ENCODE results near the gene IFNAR1.

The IFNAR1 gene

DNA sequence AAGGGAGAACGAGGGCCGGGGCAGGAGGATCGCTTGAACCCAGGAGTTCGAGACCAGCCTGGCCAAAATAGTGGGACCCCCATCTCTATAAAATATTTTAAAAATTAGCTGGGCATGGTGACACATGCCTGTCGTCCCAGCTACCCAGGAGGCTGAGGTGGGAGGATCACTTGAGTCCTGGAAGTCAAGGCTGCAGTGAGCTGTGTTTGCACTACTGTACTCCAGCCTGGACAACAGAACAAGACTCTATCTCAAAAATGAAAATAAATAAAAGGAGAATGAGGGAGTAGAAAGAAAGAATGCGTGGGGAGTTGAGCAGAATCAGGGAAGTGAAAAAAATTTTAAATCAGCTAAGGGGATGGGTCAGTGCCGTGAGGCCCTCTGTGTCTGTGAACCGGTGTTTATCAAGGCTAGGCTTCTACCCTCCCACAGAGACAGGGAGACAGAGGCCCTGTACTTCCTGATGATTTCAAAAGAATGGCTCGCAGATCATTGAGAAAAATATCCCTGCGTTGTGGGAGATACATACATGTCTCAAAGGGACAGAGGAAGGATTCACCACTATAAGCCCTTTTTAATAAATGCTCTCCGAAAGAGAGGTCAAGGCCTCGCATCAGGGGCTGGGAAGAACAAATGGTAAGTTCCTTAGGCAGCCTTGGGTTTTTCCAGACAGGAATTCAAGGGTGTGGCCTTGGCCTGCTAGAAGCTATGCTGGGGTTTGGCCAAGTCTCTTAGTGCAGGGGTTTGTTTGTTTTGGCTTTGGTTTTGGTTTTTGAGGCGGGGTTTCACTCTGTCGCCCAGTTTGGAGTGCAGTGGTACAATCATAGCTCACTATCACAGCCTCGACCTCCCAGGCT, 37.9 kb upstream of the IFNAR1 start:
- H3K36me3 ChIP-seq (ENCODE audit: insufficient read depth, low read length) = peaks cover 5% of the 10 kb centered on the region; the same call in 1 of the 2 replicates
- TF ChIP-seq EZH2phosphoT487 (IDR thresholded peaks at IDR 0.05; ENCODE audit: borderline replicate concordance) = no peak
- TF ChIP-seq, protein P1, sequence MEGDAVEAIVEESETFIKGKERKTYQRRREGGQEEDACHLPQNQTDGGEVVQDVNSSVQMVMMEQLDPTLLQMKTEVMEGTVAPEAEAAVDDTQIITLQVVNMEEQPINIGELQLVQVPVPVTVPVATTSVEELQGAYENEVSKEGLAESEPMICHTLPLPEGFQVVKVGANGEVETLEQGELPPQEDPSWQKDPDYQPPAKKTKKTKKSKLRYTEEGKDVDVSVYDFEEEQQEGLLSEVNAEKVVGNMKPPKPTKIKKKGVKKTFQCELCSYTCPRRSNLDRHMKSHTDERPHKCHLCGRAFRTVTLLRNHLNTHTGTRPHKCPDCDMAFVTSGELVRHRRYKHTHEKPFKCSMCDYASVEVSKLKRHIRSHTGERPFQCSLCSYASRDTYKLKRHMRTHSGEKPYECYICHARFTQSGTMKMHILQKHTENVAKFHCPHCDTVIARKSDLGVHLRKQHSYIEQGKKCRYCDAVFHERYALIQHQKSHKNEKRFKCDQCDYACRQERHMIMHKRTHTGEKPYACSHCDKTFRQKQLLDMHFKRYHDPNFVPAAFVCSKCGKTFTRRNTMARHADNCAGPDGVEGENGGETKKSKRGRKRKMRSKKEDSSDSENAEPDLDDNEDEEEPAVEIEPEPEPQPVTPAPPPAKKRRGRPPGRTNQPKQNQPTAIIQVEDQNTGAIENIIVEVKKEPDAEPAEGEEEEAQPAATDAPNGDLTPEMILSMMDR (conservative IDR thresholded peaks at IDR 0.05; ENCODE audit: low read length) = no peak
- no peaks in the 10 kb centered on the region for H4K20me1 ChIP-seq (ENCODE audit: insufficient read depth, low read length, poor library complexity, severe bottlenecking)
- H2AFZ ChIP-seq (ENCODE audit: low read length) = no peak overlapping the region
- H3K9me2 ChIP-seq (replicated peaks; ENCODE audit: low read depth, low read length) = no peaks in the 10 kb centered on the region
- H3F3A ChIP-seq (ENCODE audit: low read depth) = no peaks in the 10 kb centered on the region
- no peaks in the 10 kb centered on the region for H3K79me2 ChIP-seq (ENCODE audit: insufficient read depth, low read length)
- no peak overlapping the region for H3K4me3 ChIP-seq (ENCODE audit: low read length, poor library complexity, severe bottlenecking)
- H3K9ac ChIP-seq (ENCODE audit: low read depth, low read length, poor library complexity, severe bottlenecking) = no peak overlapping the region
- no peaks in the 10 kb centered on the region for H3K9me3 ChIP-seq (ENCODE audit: insufficient read depth, low read depth, low read length)
- no peaks in the 10 kb centered on the region for H3K4me1 ChIP-seq (ENCODE audit: insufficient read depth, low read length, poor library complexity, severe bottlenecking)
- H3K27me3 ChIP-seq (ENCODE audit: insufficient read depth, low read length, poor library complexity, severe bottlenecking) = no peaks in the 10 kb centered on the region
- H3K4me2 ChIP-seq (ENCODE audit: low read depth, low read length, poor library complexity, severe bottlenecking) = no peak overlapping the region

DNA sequence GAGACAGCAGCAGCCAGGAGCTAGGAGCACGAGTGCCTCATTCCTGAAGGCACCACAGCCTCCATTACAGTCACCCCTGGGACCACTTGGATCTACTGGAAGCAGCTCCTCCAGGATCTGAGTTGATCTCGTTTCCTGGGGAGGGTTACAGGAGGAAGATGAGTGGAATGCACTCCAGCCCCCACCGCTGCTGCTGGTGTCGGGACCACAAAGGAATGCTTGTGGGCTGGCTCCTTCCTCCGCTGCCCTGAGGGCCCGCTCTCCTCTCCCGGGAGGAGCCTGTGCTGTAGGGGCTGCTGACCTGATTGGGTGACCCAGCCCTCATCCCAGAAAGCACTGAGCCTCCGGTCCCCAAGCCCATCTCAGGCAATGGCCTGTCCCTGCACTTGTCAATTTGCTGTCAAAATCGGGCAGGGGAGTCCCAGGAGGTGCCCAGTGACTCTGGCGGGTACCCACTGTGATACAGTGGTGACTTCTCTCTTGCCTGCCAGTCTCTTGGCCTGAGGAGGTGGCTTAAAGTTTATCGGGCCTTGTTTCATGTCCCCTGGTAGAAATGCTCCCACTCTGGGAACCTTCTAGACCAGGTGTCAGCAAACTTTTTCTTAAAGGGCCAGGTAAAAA, 35.5 kb upstream of the IFNAR1 start:
- H3K9me3 ChIP-seq (ENCODE audit: insufficient read depth, low read depth, low read length) = no peaks in the 10 kb centered on the region
- H3K9me2 ChIP-seq (replicated peaks; ENCODE audit: low read depth, low read length) = no peaks in the 10 kb centered on the region
- no peak overlapping the region for H3K4me2 ChIP-seq (ENCODE audit: low read depth, low read length, poor library complexity, severe bottlenecking)
- no peak overlapping the region for H3K9ac ChIP-seq (ENCODE audit: low read depth, low read length, poor library complexity, severe bottlenecking)
- TF ChIP-seq, protein P1 (conservative IDR thresholded peaks at IDR 0.05; ENCODE audit: low read length) = no peak
- TF ChIP-seq EZH2phosphoT487 (IDR thresholded peaks at IDR 0.05; ENCODE audit: borderline replicate concordance) = no peak
- no peaks in the 10 kb centered on the region for H3K36me3 ChIP-seq (ENCODE audit: insufficient read depth, low read length)
- H3K79me2 ChIP-seq (ENCODE audit: insufficient read depth, low read length) = no peaks in the 10 kb centered on the region
- no peaks in the 10 kb centered on the region for H3F3A ChIP-seq (ENCODE audit: low read depth)
- no peak overlapping the region for H3K4me3 ChIP-seq (ENCODE audit: low read length, poor library complexity, severe bottlenecking)
- no peak overlapping the region for H2AFZ ChIP-seq (ENCODE audit: low read length)
- no peaks in the 10 kb centered on the region for H3K27me3 ChIP-seq (ENCODE audit: insufficient read depth, low read length, poor library complexity, severe bottlenecking)
- H4K20me1 ChIP-seq (ENCODE audit: insufficient read depth, low read length, poor library complexity, severe bottlenecking) = no peaks in the 10 kb centered on the region
- no peaks in the 10 kb centered on the region for H3K4me1 ChIP-seq (ENCODE audit: insufficient read depth, low read length, poor library complexity, severe bottlenecking)

DNA sequence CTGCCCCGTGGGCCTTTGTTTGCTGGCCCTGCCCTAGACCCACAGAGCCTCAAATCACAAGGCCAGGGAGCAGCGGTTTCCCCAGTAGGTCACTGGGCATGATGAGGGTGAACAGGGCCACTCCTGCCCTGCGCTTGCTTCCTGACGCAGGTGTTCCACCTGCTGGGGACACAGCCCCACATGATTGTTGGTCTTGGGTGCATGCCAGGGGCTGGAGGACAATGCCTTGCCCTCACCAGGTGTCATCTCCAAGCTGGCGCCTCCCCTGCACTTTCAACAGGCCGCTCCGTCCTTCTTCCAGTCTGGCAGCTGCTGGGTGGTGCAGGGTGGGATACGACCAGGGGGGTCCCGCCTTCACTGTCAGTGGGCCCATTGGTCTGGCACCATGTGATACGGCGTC, 34.3 kb upstream of the IFNAR1 start:
- Histone ChIP-seq H3F3A (ENCODE audit: low read depth) (no peaks in the 10 kb centered on the region), H4K20me1 (ENCODE audit: insufficient read depth, low read length, poor library complexity, severe bottlenecking) (no peaks in the 10 kb centered on the region), H3K79me2 (ENCODE audit: insufficient read depth, low read length) (no peaks in the 10 kb centered on the region), H3K4me2 (ENCODE audit: low read depth, low read length, poor library complexity, severe bottlenecking) (no peak overlapping the region), H3K9me2 (replicated peaks; ENCODE audit: low read depth, low read length) (no peaks in the 10 kb centered on the region), H3K4me1 (ENCODE audit: insufficient read depth, low read length, poor library complexity, severe bottlenecking) (no peaks in the 10 kb centered on the region), H2AFZ (ENCODE audit: low read length) (no peak overlapping the region), H3K4me3 (ENCODE audit: low read length, poor library complexity, severe bottlenecking) (no peak overlapping the region), H3K9ac (ENCODE audit: low read depth, low read length, poor library complexity, severe bottlenecking) (no peak overlapping the region), H3K36me3 (ENCODE audit: insufficient read depth, low read length) (no peaks in the 10 kb centered on the region), H3K9me3 (ENCODE audit: insufficient read depth, low read depth, low read length) (no peaks in the 10 kb centered on the region), H3K27me3 (ENCODE audit: insufficient read depth, low read length, poor library complexity, severe bottlenecking) (no peaks in the 10 kb centered on the region)
- TF ChIP-seq, protein P1 (conservative IDR thresholded peaks at IDR 0.05; ENCODE audit: low read length) = no peak
- TF ChIP-seq EZH2phosphoT487 (IDR thresholded peaks at IDR 0.05; ENCODE audit: borderline replicate concordance) = no peak

Data from Loucy (cell line).